Hepatocyte (in vitro differentiated cells): ENCODE measurements around the gene TESK2. TPM values are rescaled to one million over a fixed set of nuclear protein-coding genes. Genes with fewer than 3 reads are reported as not detected.

ENCODE experiments used
- DNase-seq: peaks from one replicate; pipeline ENCODE4 v3.0.0-alpha.2; 2016; ENCODE audit warnings: low spot score
- H2AFZ ChIP-seq: fragments of 200-600 bp; sonication (generic); 2 replicates; pipeline ENCODE4 v1.6.0; 2016; ENCODE audit warnings: antibody characterized with exemption, mild to moderate bottlenecking
- H3K27ac ChIP-seq: fragments of 200-600 bp; sonication (generic); 2 replicates; pipeline ENCODE4 v1.5.1; 2016; ENCODE audit warnings: mild to moderate bottlenecking
- H3K27me3 ChIP-seq: fragments of 200-600 bp; sonication (generic); 2 replicates; pipeline ENCODE4 v1.6.1; 2016
- H3K36me3 ChIP-seq: fragments of 200-600 bp; sonication (generic); replicated peaks from 2 replicates; pipeline ENCODE4 v1.5.1; 2016; ENCODE audit warnings: low read depth; ENCODE audit not compliant: insufficient read depth
- H3K4me1 ChIP-seq: fragments of 200-600 bp; sonication (generic); 2 replicates; pipeline ENCODE4 v1.5.1; 2016; ENCODE audit warnings: mild to moderate bottlenecking, moderate library complexity; ENCODE audit not compliant: insufficient read depth
- H3K4me2 ChIP-seq: fragments of 200-600 bp; sonication (generic); 2 replicates; pipeline ENCODE4 v1.6.0; 2016
- H3K4me3 ChIP-seq: fragments of 200-600 bp; sonication (generic); 2 replicates; pipeline ENCODE4 v1.5.1; 2016; ENCODE audit warnings: mild to moderate bottlenecking
- H3K79me2 ChIP-seq: fragments of 200-600 bp; sonication (generic); 2 replicates; pipeline ENCODE4 v1.6.0; 2017; ENCODE audit warnings: mild to moderate bottlenecking
- H3K9me2 ChIP-seq: fragments of 200-600 bp; sonication (generic); replicated peaks from 2 replicates; pipeline ENCODE4 v1.6.0; 2017; ENCODE audit warnings: mild to moderate bottlenecking; ENCODE audit not compliant: insufficient read depth
- H3K9me3 ChIP-seq: fragments of 200-600 bp; sonication (generic); 2 replicates; pipeline ENCODE4 v1.5.1; 2016; ENCODE audit warnings: low read depth, mild to moderate bottlenecking
- H4K20me1 ChIP-seq: fragments of 200-600 bp; sonication (generic); 2 replicates; pipeline ENCODE4 v1.6.0; 2016; ENCODE audit warnings: mild to moderate bottlenecking; ENCODE audit not compliant: insufficient read depth, poor library complexity, severe bottlenecking
- CTCF ChIP-seq: fragments of 200-600 bp; sonication (generic); IDR thresholded peaks from 2 replicates; pipeline ENCODE4 v1.5.1; 2016; ENCODE audit warnings: antibody characterized with exemption, mild to moderate bottlenecking; ENCODE audit not compliant: poor library complexity
- EZH2 ChIP-seq: fragments of 200-600 bp; sonication (generic); IDR thresholded peaks from 2 replicates; pipeline ENCODE4 v1.6.1; 2016; ENCODE audit warnings: antibody characterized with exemption, mild to moderate bottlenecking, borderline replicate concordance
- EZH2phosphoT487 ChIP-seq: fragments of 200-600 bp; sonication (generic); IDR thresholded peaks from one replicate; pipeline ENCODE4 v1.6.1; 2018; ENCODE audit warnings: antibody characterized with exemption, mild to moderate bottlenecking, low read depth, moderate library complexity; ENCODE audit not compliant: unreplicated experiment, severe bottlenecking
- WGBS: methylation state at CpG from one replicate; pipeline ENCODE4 v1.1.6; 2016; ENCODE audit warnings: low lambda C conversion rate; ENCODE audit errors: missing lambda C conversion rate; 5-methylcytosine and 5-hydroxymethylcytosine counted together
- polyA plus RNA-seq: library from polyadenylated mRNA; unstranded; fragments of >200 nt; fragmentation: Nextera tagmentation; extraction: Ambion mirVana; gene quantifications from 2 replicates; pipeline ENCODE4 v1.2.1, GENCODE V29; 2016
- total RNA-seq: library from RNA; depleted of rRNA; stranded (reverse); fragments of >200 nt; gene quantifications from 2 replicates; pipeline ENCODE4 v1.2.3, GENCODE V29; 2014

TESK2 gene
- total and polyA plus RNA-seq, 2 experiments from 2014 or later, result 6.2 to 8.6 TPM

DNA sequence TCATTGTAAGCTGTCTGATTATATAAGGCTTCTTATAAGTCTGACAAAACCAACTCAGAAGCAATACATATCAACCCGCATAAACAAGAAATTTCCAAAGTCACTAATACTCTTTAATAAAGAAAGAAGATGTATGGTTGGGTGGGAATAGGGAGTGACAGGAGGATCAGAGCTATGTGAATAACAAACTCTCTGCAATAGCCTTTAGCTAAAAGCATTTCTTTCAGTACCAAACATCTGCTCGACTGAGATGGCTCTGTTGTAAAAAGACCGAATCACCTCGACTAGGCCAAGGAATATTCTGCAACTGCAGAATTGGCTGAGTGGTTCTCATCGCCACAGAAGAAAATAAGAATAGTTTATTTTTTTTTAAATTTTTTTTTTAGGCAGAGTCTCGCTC lies 111.4 kb downstream of the TESK2 start:
- 93% methylated on average over 6 of the region's 6 CpGs for WGBS
- H3K79me2 ChIP-seq, result no peaks in the 10 kb centered on the region
- H3K9me3 ChIP-seq, result no peaks in the 10 kb centered on the region
- no peaks in the 10 kb centered on the region for H3K9me2 ChIP-seq
- TF ChIP-seq EZH2phosphoT487, result no peak
- no peak for TF ChIP-seq CTCF
- TF ChIP-seq EZH2, result no peak
- no peak overlapping the region for H3K4me2 ChIP-seq
- no peak overlapping the region for H3K27ac ChIP-seq
- H3K4me3 ChIP-seq, result no peak overlapping the region
- H2AFZ ChIP-seq, result no peak overlapping the region
- DNase-seq, result no peak
- no peaks in the 10 kb centered on the region for H3K36me3 ChIP-seq
- no peaks in the 10 kb centered on the region for H4K20me1 ChIP-seq
- no peaks in the 10 kb centered on the region for H3K4me1 ChIP-seq
- no peaks in the 10 kb centered on the region for H3K27me3 ChIP-seq

GRCh38 chr1:45378184-45378583 lies 112.8 kb downstream of the TESK2 start:
- H2AFZ ChIP-seq, result no peak overlapping the region
- no peak for DNase-seq
- H3K36me3 ChIP-seq, result no peaks in the 10 kb centered on the region
- no peaks in the 10 kb centered on the region for H3K79me2 ChIP-seq
- TF ChIP-seq EZH2 (no peak), EZH2phosphoT487 (no peak), CTCF (no peak)
- no peak overlapping the region for H3K4me3 ChIP-seq
- no peaks in the 10 kb centered on the region for H4K20me1 ChIP-seq
- no peaks in the 10 kb centered on the region for H3K9me2 ChIP-seq
- H3K9me3 ChIP-seq, result no peaks in the 10 kb centered on the region
- H3K4me2 ChIP-seq, result no peak overlapping the region
- H3K4me1 ChIP-seq, result peaks cover 6% of the 10 kb centered on the region
- H3K27me3 ChIP-seq, result no peaks in the 10 kb centered on the region
- no peak overlapping the region for H3K27ac ChIP-seq

GRCh38 chr1:45375104-45376090 lies 115.6 kb downstream of the TESK2 start:
- 64% methylated on average over 3 of the region's 3 CpGs for WGBS
- TF ChIP-seq EZH2phosphoT487 (no peak), CTCF (no peak), EZH2 (no peak)
- Histone ChIP-seq H3K27ac (no peak overlapping the region), H3K27me3 (no peaks in the 10 kb centered on the region), H3K9me2 (no peaks in the 10 kb centered on the region), H3K4me3 (no peak overlapping the region), H3K4me1 (peaks cover 6% of the 10 kb centered on the region), H3K79me2 (no peaks in the 10 kb centered on the region), H3K36me3 (no peaks in the 10 kb centered on the region), H4K20me1 (no peaks in the 10 kb centered on the region), H2AFZ (no peak overlapping the region), H3K4me2 (no peak overlapping the region), H3K9me3 (no peaks in the 10 kb centered on the region)
- no peak for DNase-seq
